HepG2 (cell line): ENCODE measurements around the gene KCTD14. TPM values are rescaled to one million over a fixed set of nuclear protein-coding genes. Genes with fewer than 3 reads are reported as not detected.
A peak's percentile ranks its signal among the peaks of the same experiment; 100 is the strongest.

Experiments
- BRF2 ChIP-seq: sonication (generic); formaldehyde crosslinking; IDR thresholded peaks from 2 replicates; pipeline ENCODE4 v1.8.1; 2022; ENCODE audit warnings: mild to moderate bottlenecking, missing genetic modification reagents
- CREBL2 ChIP-seq: sonication (generic); formaldehyde crosslinking; IDR thresholded peaks from 2 replicates; pipeline ENCODE4 v1.8.1; 2023; ENCODE audit warnings: missing genetic modification reagents, mild to moderate bottlenecking, borderline replicate concordance
- ETV5 ChIP-seq: IDR thresholded peaks from 2 replicates; pipeline ENCODE4 v1.6.1; 2018; ENCODE audit warnings: missing biosample characterization, missing genetic modification reagents, inconsistent platforms, borderline replicate concordance
- HOMEZ ChIP-seq: IDR thresholded peaks from 2 replicates; pipeline ENCODE4 v1.6.1; 2016; ENCODE audit warnings: low read depth
- NCOA2 ChIP-seq: sonication (generic); formaldehyde crosslinking; IDR thresholded peaks from 2 replicates; pipeline ENCODE4 v1.8.0; 2022; ENCODE audit warnings: inconsistent platforms
- PAWR ChIP-seq: sonication (generic); formaldehyde crosslinking; IDR thresholded peaks from 2 replicates; pipeline ENCODE4 v1.4.0; 2020; ENCODE audit warnings: missing genetic modification reagents, mild to moderate bottlenecking, borderline replicate concordance
- PITX1 ChIP-seq: sonication (generic); formaldehyde crosslinking; IDR thresholded peaks from 2 replicates; pipeline ENCODE4 v1.5.1; 2020; ENCODE audit warnings: mild to moderate bottlenecking, missing genetic modification reagents
- RORA ChIP-seq: sonication (generic); formaldehyde crosslinking; IDR thresholded peaks from 2 replicates; pipeline ENCODE4 v1.5.0; 2020; ENCODE audit warnings: mild to moderate bottlenecking, missing genetic modification reagents, moderate library complexity
- SMARCE1 ChIP-seq: fragments of 450-650 bp; IDR thresholded peaks from 2 replicates; pipeline ENCODE4 v1.6.1; 2017; ENCODE audit warnings: borderline replicate concordance
- SRSF4 ChIP-seq: fragments of 200-400 bp; formaldehyde crosslinking; IDR thresholded peaks from one replicate; pipeline ENCODE4 v1.6.1; 2018; ENCODE audit warnings: mild to moderate bottlenecking, low read depth, low read length, moderate library complexity; ENCODE audit not compliant: poor library complexity, severe bottlenecking
- ZNF30 ChIP-seq: sonication (generic); formaldehyde crosslinking; IDR thresholded peaks from 2 replicates; pipeline ENCODE4 v1.5.0; 2020; ENCODE audit warnings: mild to moderate bottlenecking, missing genetic modification reagents
- ZNF598 ChIP-seq: sonication (generic); formaldehyde crosslinking; IDR thresholded peaks from 2 replicates; pipeline ENCODE4 v1.5.1; 2020; ENCODE audit warnings: mild to moderate bottlenecking, missing genetic modification reagents, borderline replicate concordance
- ZNF724P ChIP-seq: sonication (generic); formaldehyde crosslinking; IDR thresholded peaks from 2 replicates; pipeline ENCODE4 v1.8.0; 2022; ENCODE audit warnings: missing genetic modification reagents, borderline replicate concordance
- polyA plus RNA-seq, 8 experiments: library from polyadenylated mRNA; depleted of rRNA in 3 of 8; stranded (reverse) in 7 of 8; unstranded in 1 of 8; fragments of >200 nt; fragmentation: Illumina TruSeq in 4 of 8; extraction: Trizol in 4 of 8; gene quantifications; 2 replicates each; pipeline versions ENCODE4 v1.2.1 to v1.2.3, GENCODE V29; 2011 to 2016; ENCODE audit warnings: low read depth in 4 of 8, missing spikeins in 1 of 8, mixed read lengths in 1 of 8; ENCODE audit not compliant: insufficient read depth in 1 of 8
- total RNA-seq, 5 experiments: library from RNA; depleted of rRNA; stranded (reverse); fragments of >200 nt; fragmentation: Illumina TruSeq; extraction: Trizol; gene quantifications; 2 replicates each; pipeline ENCODE4 v1.2.3, GENCODE V29; 2016; ENCODE audit warnings: low read depth in 1 of 5
- TF ChIP-seq, protein P1 (sequence below): sonication (generic); formaldehyde crosslinking; IDR thresholded peaks from 2 replicates; pipeline ENCODE4 v1.4.0; 2020; ENCODE audit warnings: mild to moderate bottlenecking, missing genetic modification reagents
- TF ChIP-seq, protein P2 (sequence below): IDR thresholded peaks from 2 replicates; pipeline ENCODE4 v1.6.1; 2016; ENCODE audit warnings: mild to moderate bottlenecking, missing biosample characterization, missing genetic modification reagents
- TF ChIP-seq, protein P3 (sequence below): sonication (generic); formaldehyde crosslinking; IDR thresholded peaks from 2 replicates; pipeline ENCODE4 v1.8.1; 2023; ENCODE audit warnings: mild to moderate bottlenecking, missing genetic modification reagents
- TF ChIP-seq, protein P4 (sequence below): sonication (generic); formaldehyde crosslinking; IDR thresholded peaks from 2 replicates; pipeline ENCODE4 v1.5.1; 2020; ENCODE audit warnings: missing genetic modification reagents, mild to moderate bottlenecking, borderline replicate concordance

KCTD14 gene
- total and polyA plus RNA-seq, 2 of the 13 experiments (the other 11 are each of a cell fraction or from before 2014, with no cell fraction given) = 10.3 to 15.6 TPM

DNA sequence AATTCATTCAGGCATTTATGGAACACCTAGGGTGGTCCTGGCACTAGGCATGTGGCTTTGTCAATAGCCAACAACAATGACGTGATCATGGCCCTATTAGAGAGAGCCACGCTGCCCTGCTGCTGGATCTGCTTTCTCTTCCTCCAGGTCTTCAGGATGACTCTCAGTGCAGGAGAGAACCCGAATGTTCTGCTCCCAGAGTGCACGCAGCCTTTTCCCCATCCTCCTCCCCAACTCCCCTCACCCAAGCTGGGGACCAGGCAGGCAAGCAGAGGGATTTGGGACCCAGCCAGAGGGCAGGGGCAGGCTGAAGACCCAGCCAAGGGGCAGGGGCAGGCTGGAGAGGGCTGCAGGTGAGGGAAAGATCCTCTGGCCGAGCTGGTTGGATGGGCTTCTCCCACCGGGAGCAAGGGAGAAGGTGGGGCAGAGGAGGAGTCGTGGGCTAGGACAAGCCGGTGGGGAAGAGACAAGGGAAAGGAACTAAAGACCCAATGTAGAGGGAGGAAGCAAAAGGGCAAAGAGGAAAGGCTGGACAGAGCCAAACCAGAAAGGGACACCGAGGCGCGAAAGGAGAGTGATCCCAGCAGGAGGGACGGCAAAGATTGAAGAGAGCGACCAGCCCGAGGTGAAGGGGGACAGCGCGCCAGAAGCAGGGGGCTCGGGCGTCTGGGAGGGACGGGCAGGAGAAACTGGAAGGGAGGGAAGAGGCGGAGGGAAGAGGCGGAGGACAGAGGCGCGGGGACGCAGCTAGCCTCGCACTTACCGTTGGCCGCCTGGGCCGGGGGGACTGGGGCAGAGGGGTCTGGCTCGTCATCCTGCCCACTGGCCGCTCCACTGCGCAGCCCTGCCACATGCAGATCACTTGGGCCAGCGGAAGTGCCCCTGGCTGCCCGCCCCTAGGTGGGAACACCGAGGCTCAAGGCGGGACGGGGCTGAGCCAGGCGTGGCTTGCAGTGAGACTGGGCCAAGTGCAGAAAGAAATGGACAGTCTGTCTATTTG lies at the start of gene KCTD14 (continued):
- TF ChIP-seq PITX1 (CRISPR knock-in tag) (peak; percentile 65), ZNF598 (CRISPR knock-in tag) (no peak; the same call in 1 of the 2 replicates), RORA (no peak), SRSF4 (no peak), NCOA2 (CRISPR knock-in tag) (no peak), BRF2 (no peak), CREBL2 (CRISPR knock-in tag) (no peak), HOMEZ (no peak), ZNF724P (CRISPR knock-in tag) (no peak), PAWR (CRISPR knock-in tag) (no peak), ZNF30 (CRISPR knock-in tag) (no peak), SMARCE1 (no peak), ETV5 (peak; percentile 83; the same call in 1 of the 2 replicates)
- TF ChIP-seq, protein P1, sequence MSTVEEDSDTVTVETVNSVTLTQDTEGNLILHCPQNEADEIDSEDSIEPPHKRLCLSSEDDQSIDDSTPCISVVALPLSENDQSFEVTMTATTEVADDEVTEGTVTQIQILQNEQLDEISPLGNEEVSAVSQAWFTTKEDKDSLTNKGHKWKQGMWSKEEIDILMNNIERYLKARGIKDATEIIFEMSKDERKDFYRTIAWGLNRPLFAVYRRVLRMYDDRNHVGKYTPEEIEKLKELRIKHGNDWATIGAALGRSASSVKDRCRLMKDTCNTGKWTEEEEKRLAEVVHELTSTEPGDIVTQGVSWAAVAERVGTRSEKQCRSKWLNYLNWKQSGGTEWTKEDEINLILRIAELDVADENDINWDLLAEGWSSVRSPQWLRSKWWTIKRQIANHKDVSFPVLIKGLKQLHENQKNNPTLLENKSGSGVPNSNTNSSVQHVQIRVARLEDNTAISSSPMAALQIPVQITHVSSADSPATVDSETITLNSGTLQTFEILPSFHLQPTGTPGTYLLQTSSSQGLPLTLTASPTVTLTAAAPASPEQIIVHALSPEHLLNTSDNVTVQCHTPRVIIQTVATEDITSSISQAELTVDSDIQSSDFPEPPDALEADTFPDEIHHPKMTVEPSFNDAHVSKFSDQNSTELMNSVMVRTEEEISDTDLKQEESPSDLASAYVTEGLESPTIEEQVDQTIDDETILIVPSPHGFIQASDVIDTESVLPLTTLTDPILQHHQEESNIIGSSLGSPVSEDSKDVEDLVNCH = 0 out of 2 replicates have a peak, but pooled peaks have one; percentile 72
- TF ChIP-seq, protein P2, sequence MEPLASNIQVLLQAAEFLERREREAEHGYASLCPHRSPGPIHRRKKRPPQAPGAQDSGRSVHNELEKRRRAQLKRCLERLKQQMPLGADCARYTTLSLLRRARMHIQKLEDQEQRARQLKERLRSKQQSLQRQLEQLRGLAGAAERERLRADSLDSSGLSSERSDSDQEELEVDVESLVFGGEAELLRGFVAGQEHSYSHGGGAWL (CRISPR knock-in tag) = 0 out of 2 replicates have a peak, but pooled peaks have one; percentile 57
- TF ChIP-seq, protein P3, sequence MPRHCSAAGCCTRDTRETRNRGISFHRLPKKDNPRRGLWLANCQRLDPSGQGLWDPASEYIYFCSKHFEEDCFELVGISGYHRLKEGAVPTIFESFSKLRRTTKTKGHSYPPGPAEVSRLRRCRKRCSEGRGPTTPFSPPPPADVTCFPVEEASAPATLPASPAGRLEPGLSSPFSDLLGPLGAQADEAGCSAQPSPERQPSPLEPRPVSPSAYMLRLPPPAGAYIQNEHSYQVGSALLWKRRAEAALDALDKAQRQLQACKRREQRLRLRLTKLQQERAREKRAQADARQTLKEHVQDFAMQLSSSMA = no peak
- TF ChIP-seq, protein P4, sequence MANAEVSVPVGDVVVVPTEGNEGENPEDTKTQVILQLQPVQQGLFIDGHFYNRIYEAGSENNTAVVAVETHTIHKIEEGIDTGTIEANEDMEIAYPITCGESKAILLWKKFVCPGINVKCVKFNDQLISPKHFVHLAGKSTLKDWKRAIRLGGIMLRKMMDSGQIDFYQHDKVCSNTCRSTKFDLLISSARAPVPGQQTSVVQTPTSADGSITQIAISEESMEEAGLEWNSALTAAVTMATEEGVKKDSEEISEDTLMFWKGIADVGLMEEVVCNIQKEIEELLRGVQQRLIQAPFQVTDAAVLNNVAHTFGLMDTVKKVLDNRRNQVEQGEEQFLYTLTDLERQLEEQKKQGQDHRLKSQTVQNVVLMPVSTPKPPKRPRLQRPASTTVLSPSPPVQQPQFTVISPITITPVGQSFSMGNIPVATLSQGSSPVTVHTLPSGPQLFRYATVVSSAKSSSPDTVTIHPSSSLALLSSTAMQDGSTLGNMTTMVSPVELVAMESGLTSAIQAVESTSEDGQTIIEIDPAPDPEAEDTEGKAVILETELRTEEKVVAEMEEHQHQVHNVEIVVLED (CRISPR knock-in tag) = no peak
